ENCODE measurements around the gene BRINP2.

BRINP2 gene

GRCh38 chr1:177135250-177135649, 35.5 kb upstream of the BRINP2 start:
- Histone ChIP-seq H3K27me3 (replicated peaks) (no peaks in the 10 kb centered on the region), H3K27ac (no peak overlapping the region), H3K36me3 (replicated peaks) (no peaks in the 10 kb centered on the region), H3K4me3 (ENCODE audit: low read depth, low read length) (no peak overlapping the region)
- no peak for DNase-seq
- in situ Hi-C loops (cut with HindIII; ENCODE audit: low pct_ligation_motif_present, low sequenced_read_pairs): no loop called here
- no peak for TF ChIP-seq CTCF (IDR thresholded peaks at IDR 0.05; ENCODE audit: low read depth, low read length, missing control alignments)

- Histone ChIP-seq H3K36me3 (replicated peaks) (no peaks in the 10 kb centered on the region), H3K27ac (no peak overlapping the region), H3K4me3 (ENCODE audit: low read depth, low read length) (no peak overlapping the region), H3K27me3 (replicated peaks) (no peaks in the 10 kb centered on the region)
- in situ Hi-C loops (cut with HindIII; ENCODE audit: low pct_ligation_motif_present, low sequenced_read_pairs): no loop called here
- DNase-seq: no peak
- TF ChIP-seq CTCF (IDR thresholded peaks at IDR 0.05; ENCODE audit: low read depth, low read length, missing control alignments): no peak
Observed at GRCh38 chr1:177137814-177138213, 32.9 kb upstream of the BRINP2 start.

GRCh38 chr1:177138347-177138746, 32.4 kb upstream of the BRINP2 start:
- H3K36me3 ChIP-seq (replicated peaks): no peaks in the 10 kb centered on the region
- no peak overlapping the region for H3K4me3 ChIP-seq (ENCODE audit: low read depth, low read length)
- in situ Hi-C loops (cut with HindIII; ENCODE audit: low pct_ligation_motif_present, low sequenced_read_pairs): no loop called here
- no peak for DNase-seq
- H3K27ac ChIP-seq: no peak overlapping the region
- H3K27me3 ChIP-seq (replicated peaks): no peaks in the 10 kb centered on the region
- TF ChIP-seq CTCF (IDR thresholded peaks at IDR 0.05; ENCODE audit: low read depth, low read length, missing control alignments): no peak

- no peaks in the 10 kb centered on the region for H3K27me3 ChIP-seq (replicated peaks)
- H3K36me3 ChIP-seq (replicated peaks): no peaks in the 10 kb centered on the region
- no peak for TF ChIP-seq CTCF (IDR thresholded peaks at IDR 0.05; ENCODE audit: low read depth, low read length, missing control alignments)
- H3K4me3 ChIP-seq (ENCODE audit: low read depth, low read length): no peak overlapping the region
- DNase-seq: no peak
- no peak overlapping the region for H3K27ac ChIP-seq
- in situ Hi-C loops (cut with HindIII; ENCODE audit: low pct_ligation_motif_present, low sequenced_read_pairs): no loop called here
Observed at GRCh38 chr1:177142010-177142409, 28.7 kb upstream of the BRINP2 start.

- H3K36me3 ChIP-seq (replicated peaks): no peaks in the 10 kb centered on the region
- no peak for DNase-seq
- no peaks in the 10 kb centered on the region for H3K27me3 ChIP-seq (replicated peaks)
- no peak overlapping the region for H3K27ac ChIP-seq
- in situ Hi-C loops (cut with HindIII; ENCODE audit: low pct_ligation_motif_present, low sequenced_read_pairs): no loop called here
- H3K4me3 ChIP-seq (ENCODE audit: low read depth, low read length): no peak overlapping the region
- TF ChIP-seq CTCF (IDR thresholded peaks at IDR 0.05; ENCODE audit: low read depth, low read length, missing control alignments): no peak
Observed at GRCh38 chr1:177142791-177143271, 27.9 kb upstream of the BRINP2 start.

All from brain microvascular endothelial cell (primary cell).